Lung (tissue), 12 donors: ENCODE data around the gene UBR1. TPM values are rescaled to one million over a fixed set of nuclear protein-coding genes. Genes with fewer than 3 reads are reported as not detected.

Experiments
- ATAC-seq: fragments of 200-7000 bp; cut with Tn5 transposase; one replicate; pipeline ENCODE4 v1.9.1; 2020; ENCODE audit warnings: moderate number of reproducible peaks; ENCODE audit not compliant: insufficient read depth, low FRiP score
- DNase-seq, 3 donors: peaks; one replicate each; pipeline ENCODE4 v3.0.0-alpha.2; 2013 to 2017
- H3K27ac ChIP-seq, 2 donors: one replicate each; pipeline ENCODE4 v1.5.1; 2013; ENCODE audit warnings: mild to moderate bottlenecking in 2 of 2, moderate library complexity in 2 of 2, control low read depth in 1 of 2, inconsistent platforms in 1 of 2, low read depth in 1 of 2, low read length in 1 of 2
- H3K27me3 ChIP-seq, 3 donors: one replicate each; pipeline ENCODE4 v1.5.1; 2013; ENCODE audit warnings: low read length in 2 of 3; ENCODE audit not compliant: control insufficient read depth in 3 of 3, insufficient read depth in 3 of 3
- H3K36me3 ChIP-seq, 4 donors: one replicate each; pipeline ENCODE4 v1.5.1; 2013; ENCODE audit warnings: low read length in 4 of 4, mild to moderate bottlenecking in 1 of 4, moderate library complexity in 1 of 4; ENCODE audit not compliant: control insufficient read depth in 4 of 4, insufficient read depth in 4 of 4
- H3K4me1 ChIP-seq, 5 donors: one replicate each; pipeline ENCODE4 v1.5.1; 2013; ENCODE audit warnings: low read length in 5 of 5, mild to moderate bottlenecking in 2 of 5, moderate library complexity in 1 of 5; ENCODE audit not compliant: control insufficient read depth in 5 of 5, insufficient read depth in 5 of 5
- H3K4me3 ChIP-seq: one replicate; pipeline ENCODE4 v1.5.1; 2013; ENCODE audit warnings: mild to moderate bottlenecking, control low read depth, moderate library complexity
- H3K9ac ChIP-seq, 2 donors: one replicate each; pipeline ENCODE4 v1.5.1; 2013; ENCODE audit warnings: low read length in 2 of 2, control low read depth in 1 of 2; ENCODE audit not compliant: insufficient read depth in 1 of 2
- H3K9me3 ChIP-seq, 4 donors: one replicate each; pipeline ENCODE4 v1.5.1; 2013; ENCODE audit warnings: low read length in 3 of 4, mild to moderate bottlenecking in 1 of 4, moderate library complexity in 1 of 4; ENCODE audit not compliant: control insufficient read depth in 4 of 4, insufficient read depth in 3 of 4
- WGBS, 2 donors: extraction: QIAGEN DNeasy Blood & Tissue Kit; methylation state at CpG; one replicate each; pipeline ENCODE4 v1.1.7; 2013; 5-methylcytosine and 5-hydroxymethylcytosine counted together
- polyA plus RNA-seq, 2 donors: library from polyadenylated mRNA; stranded (reverse); fragments of 200-250 nt; gene quantifications; one replicate each; pipeline ENCODE4 v1.2.1, GENCODE V29; 2013
- total RNA-seq, 2 donors: library from RNA; depleted of rRNA in 1 of 2; stranded (reverse); fragments of >200 nt in 1 of 2; gene quantifications; one replicate each; pipeline ENCODE4 v1.2.1, GENCODE V29; 2014 to 2021
- TF ChIP-seq, protein P1 (sequence below): IDR thresholded peaks from 2 replicates; pipeline ENCODE4 v1.5.1; 2012; ENCODE audit warnings: mild to moderate bottlenecking; ENCODE audit errors: control extremely low read depth, extremely low read depth
- donor health status: control.
- donor health status: control.
- donor health status: Bipolar disorder and iron deficiency.
- donor health status: healthy.
- donor health status: DM: yes; HTN: yes; CAD: no.

Gene UBR1
- total and polyA plus RNA-seq, 4 donors: 5.7 to 70.3 (median 17.2) TPM

DNA sequence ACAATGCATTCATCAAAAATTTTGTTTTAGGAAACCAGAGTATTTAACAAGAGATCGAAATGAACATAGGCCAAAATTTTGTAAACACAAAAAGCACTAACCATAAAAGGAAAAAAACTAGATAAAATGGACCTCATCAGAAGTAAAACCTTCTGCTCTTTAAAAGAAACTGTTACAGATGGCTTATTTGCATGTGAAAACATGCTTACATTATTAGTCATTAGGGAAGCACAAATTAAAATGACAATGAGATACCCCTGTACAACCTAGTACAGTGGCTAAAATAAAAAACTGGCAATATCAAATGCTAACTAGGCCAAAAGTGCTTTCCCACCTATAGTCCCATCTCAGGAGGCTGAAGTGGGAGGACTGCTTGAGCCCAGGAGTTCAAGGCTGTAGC is 19.3 kb downstream of the UBR1 start:
- peaks cover 3 to 8% (median 6%) of the 10 kb centered on the region in 4 donors for H3K36me3 ChIP-seq

DNA sequence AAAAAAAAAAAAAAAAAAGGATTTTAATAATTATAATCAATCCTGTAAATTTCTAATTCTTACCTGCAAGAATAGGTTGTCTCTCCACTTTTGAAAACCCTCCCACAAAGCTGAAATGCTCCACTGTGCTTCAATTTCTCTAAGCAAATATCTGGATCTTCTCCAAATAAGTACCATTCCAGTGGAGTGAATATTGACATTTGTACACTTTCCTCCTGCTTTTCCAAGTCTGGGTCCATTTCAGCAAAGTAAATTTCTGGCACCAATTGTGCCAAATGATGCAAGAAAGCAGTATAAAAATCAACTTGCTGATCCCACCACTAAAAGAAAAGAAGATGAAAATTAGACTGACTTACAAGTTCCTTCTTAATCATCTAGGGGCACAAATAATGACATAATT is 19.9 kb downstream of the UBR1 start:
- DNase-seq: no peak
- Histone ChIP-seq H3K4me3 (no peak overlapping the region), H3K27me3 (no peaks in the 10 kb centered on the region), H3K9me3 (no peaks in the 10 kb centered on the region), H3K9ac (no peak overlapping the region), H3K27ac (no peak overlapping the region), H3K36me3 (peaks cover 3 to 10% (median 6%) of the 10 kb centered on the region in 4 donors), H3K4me1 (no peaks in the 10 kb centered on the region)
- TF ChIP-seq, protein P1, sequence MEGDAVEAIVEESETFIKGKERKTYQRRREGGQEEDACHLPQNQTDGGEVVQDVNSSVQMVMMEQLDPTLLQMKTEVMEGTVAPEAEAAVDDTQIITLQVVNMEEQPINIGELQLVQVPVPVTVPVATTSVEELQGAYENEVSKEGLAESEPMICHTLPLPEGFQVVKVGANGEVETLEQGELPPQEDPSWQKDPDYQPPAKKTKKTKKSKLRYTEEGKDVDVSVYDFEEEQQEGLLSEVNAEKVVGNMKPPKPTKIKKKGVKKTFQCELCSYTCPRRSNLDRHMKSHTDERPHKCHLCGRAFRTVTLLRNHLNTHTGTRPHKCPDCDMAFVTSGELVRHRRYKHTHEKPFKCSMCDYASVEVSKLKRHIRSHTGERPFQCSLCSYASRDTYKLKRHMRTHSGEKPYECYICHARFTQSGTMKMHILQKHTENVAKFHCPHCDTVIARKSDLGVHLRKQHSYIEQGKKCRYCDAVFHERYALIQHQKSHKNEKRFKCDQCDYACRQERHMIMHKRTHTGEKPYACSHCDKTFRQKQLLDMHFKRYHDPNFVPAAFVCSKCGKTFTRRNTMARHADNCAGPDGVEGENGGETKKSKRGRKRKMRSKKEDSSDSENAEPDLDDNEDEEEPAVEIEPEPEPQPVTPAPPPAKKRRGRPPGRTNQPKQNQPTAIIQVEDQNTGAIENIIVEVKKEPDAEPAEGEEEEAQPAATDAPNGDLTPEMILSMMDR: no peak
- ATAC-seq: no peak

More for the DNA sequence above, 19.3 kb downstream of the UBR1 start:
- Histone ChIP-seq H3K27me3 (no peaks in the 10 kb centered on the region), H3K27ac (no peak overlapping the region), H3K9ac (no peak overlapping the region), H3K9me3 (no peaks in the 10 kb centered on the region), H3K4me3 (no peak overlapping the region), H3K4me1 (no peaks in the 10 kb centered on the region)
- ATAC-seq (no peak), DNase-seq (no peak)
- TF ChIP-seq, protein P1: no peak
- 67 to 86% methylated on average over 1 of the region's 1 CpG for WGBS, 2 donors

DNA sequence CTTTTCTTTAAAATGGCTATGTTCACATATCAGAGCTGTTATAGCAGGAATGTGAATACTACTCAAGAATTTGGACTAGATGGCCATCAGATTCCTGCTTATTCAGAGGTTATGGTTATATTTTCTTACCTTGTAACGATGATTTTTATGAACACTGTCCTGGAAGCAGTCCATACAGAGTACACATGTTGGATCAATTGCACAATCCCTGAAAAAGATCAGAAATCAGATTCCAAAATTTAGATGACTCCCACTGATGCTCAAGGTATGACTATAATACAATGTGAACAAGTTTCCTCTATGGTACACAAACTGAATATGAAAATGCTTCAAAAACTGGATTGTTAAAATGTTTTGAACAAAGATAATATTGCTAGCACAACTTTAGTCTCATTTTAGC is 23.3 kb downstream of the UBR1 start:
- DNase-seq (no peak), ATAC-seq (no peak)
- no peak overlapping the region for H3K27ac ChIP-seq
- H3K9me3 ChIP-seq: no peaks in the 10 kb centered on the region
- no peak overlapping the region for H3K9ac ChIP-seq
- peaks cover 6 to 20% (median 8%) of the 10 kb centered on the region in 4 donors for H3K36me3 ChIP-seq
- 94 to 97% methylated on average over 1 of the region's 1 CpG for WGBS, 2 donors
- TF ChIP-seq, protein P1: no peak
- H3K4me1 ChIP-seq: no peaks in the 10 kb centered on the region
- H3K27me3 ChIP-seq: no peaks in the 10 kb centered on the region
- H3K4me3 ChIP-seq: no peak overlapping the region

DNA sequence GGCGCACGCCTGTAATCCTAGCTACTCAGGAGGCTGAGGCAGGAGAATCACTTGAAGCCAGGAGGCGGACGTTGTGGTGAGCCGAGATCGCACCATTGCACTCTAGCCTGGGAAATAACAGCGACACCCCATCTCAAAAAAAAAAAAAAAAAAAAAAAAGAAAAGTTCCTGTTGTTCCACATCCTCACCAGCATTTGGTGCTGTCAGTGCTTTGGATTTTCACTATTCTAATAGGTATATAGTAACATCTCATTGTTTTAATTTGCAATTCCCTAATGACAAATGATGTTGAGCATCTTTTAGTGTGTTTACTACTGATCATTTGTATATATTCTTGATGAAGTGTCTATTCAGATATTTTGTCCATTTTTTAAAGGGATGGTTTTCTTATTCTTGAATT is 24.6 kb downstream of the UBR1 start:
- ATAC-seq: no peak
- Histone ChIP-seq H3K36me3 (peaks cover 6 to 20% (median 8%) of the 10 kb centered on the region in 4 donors), H3K27ac (no peak overlapping the region), H3K27me3 (no peaks in the 10 kb centered on the region), H3K4me3 (no peak overlapping the region), H3K9me3 (no peaks in the 10 kb centered on the region), H3K9ac (no peak overlapping the region), H3K4me1 (no peaks in the 10 kb centered on the region)
- TF ChIP-seq, protein P1: no peak
- DNase-seq: no peak
- WGBS, 2 donors: 97 to 99% methylated on average over 7 of the region's 7 CpGs
